Esophagus mucosa (tissue), 1 donor: ENCODE data around the gene HOXA9. TPM values are rescaled to one million over a fixed set of nuclear protein-coding genes. Genes with fewer than 3 reads are reported as not detected.

Experiments used
- ATAC-seq: fragments of 200-7000 bp; cut with Tn5 transposase; one replicate; pipeline ENCODE4 v1.9.1; 2020
- total RNA-seq: library from RNA; stranded (reverse); gene quantifications from one replicate; pipeline ENCODE4 v1.2.4, GENCODE V29; 2023
- donor health status: DM: yes; HTN: yes; CAD: no.

Gene HOXA9
- total RNA-seq, 1 donor from 2014 or later, result 1.7 TPM

DNA sequence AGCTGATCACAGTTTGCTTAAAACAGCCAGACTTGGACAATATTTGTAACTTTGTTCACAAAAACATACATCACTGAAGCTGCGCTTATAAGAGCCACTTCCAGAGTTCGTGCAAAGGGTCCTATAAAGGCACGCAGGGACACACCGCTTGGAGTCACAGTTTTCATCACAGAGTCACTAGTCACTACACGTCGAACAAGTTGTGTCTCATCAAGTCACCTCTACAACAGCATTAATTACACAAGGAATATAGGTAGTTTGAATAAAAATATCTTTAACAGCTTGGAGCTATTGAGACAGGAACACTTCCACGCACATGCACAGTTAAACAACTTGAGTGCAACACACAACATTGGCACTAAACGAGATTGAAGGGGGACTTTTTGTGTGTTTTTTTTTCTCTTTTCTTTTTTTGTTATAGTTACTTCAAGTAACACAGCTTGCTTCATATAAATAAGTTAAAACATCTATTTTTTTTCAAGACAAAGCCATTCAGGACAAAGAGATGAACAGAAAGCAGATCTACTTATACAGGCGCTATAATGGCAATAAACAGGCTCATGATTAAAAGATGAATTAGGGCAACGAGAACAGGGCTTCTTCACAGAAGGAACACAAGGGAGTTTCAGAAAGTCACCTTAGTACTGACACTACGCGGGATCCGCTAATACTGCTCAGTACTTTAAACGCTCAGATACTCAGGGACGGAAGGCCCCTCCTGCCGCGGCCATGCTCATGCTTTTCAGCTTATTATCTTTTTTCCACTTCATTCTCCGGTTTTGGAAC, 24.0 kb downstream of the HOXA9 start:
- ATAC-seq, result no peak

- no peak for ATAC-seq
These were observed 25.0 kb downstream of the HOXA9 start for GRCh38 chr7:27140126-27140857.

DNA sequence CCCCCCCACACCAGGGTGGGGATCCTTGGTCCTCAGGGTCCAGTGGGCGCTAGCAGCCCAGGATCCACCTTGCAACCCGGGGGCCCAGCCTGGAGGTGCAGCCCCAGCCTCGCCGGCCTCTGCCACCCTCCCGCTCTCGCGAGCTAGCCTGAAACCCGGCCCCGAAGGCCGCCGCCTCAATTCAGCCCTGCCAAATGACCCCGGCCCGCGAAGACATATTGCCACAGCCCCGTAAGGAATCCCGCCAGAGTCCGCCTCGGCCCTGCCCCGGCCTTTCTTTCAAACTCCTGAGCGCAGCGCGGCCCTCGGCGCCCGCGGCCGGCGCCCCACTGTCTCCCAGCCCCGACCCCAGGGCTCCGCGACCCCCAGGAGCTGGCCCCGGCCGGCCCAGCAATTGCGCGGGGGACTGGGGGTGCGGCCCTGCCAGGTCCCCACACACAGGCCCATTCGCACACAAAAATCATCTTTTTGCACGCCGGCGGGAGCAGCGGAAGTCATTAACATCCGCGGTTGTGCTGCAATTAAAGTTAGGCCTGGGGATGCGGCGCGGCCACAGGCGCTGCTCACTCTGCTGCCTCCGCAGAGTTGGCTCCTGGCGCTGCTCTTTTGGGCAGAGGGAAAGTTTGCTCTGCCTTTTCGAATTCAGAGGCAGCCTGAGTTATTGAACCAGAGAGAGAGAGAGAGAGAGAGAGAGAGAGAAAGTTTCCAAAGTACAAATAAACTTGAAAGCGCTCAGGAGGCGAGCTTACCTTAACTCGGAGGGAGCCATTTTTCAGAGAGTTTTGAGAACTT, 25.8 kb downstream of the HOXA9 start:
- ATAC-seq, result no peak

DNA sequence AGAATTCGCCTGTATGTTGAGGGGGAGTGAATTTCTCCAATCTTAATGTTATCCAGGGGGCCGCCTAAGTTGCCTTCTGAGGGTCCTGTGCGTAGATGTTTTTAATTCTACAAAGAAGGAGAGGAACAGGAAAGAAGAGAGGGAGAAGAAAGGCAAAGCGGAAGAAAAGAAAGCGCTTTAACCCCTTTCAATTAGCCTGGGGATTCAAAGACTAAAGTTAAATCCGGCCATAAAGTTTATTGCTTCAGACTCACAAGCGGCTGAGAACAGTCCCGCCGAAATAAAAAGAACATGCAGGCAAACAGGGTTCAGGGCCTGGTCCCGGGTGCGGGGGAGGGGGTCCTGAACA, 26.4 kb downstream of the HOXA9 start:
- no peak for ATAC-seq

DNA sequence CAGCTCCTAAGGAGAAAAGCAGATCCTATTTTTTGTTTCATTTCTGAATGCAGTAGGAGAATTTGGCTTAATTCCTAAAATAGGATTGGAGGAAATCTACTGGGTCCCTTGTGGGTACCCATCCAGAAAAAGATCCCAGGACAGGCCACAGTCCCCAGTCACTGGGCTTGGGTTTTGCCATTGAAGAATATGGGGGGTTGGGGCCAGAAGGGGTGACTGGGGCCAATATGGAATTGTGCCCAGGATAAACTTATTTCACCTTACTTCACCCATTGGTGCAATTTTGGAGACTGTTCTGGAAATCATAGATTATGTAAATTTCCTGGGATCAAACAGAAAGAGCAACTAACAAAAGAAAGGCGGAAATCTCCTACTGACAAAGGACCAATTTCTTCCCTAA, 26.9 kb downstream of the HOXA9 start:
- no peak for ATAC-seq

DNA sequence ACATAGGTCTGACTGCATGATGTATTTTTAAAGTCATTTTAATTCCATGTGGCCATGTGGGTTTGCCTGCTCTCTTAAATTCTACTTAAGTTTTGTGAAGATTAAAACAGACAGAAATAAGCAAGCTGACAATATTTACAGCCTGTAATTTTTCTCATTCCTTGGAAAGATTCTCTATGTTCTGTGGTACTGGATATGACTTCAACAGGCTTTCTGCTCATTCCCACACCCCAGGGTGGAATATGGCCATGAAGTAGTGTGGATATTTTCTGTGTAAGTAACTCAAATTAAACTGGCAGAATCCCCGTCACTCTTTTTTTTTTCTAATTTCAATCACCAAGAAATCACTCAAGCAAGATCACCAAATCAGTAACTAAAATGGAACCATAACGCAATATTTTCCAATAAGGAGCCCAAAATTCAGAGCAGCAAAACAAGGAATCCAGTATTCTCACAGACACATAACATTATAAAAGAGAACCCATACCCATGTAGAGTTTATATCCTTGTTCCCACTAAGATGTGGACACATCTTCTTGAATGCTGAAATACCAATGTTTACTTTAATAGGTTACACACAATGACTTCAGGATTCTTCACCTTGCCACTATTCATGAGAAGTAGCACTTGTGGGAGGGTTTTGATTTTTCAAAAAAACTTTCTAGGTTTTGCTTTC, 27.6 kb downstream of the HOXA9 start:
- no peak for ATAC-seq

DNA sequence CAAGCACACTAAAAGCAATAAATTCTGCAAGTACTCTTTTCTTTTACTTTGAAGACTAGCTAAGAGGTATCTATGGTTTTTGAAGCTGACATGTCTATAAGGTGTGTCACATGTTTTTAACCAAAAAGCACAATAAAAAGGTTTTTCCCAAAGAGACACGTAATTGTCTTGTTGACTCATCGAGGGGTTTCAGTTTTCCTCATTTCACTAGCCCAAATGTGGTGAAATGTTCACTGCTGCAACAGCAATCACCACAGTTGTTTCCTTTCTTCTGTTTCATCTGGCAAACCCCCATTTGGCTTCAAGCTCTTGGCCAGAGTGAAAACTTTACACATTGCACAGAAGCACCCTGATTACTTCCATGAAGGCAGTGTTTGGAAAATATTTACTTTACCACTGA, 30.9 kb downstream of the HOXA9 start:
- no peak for ATAC-seq

GRCh38 chr7:27133409-27134231, 31.7 kb downstream of the HOXA9 start:
- no peak for ATAC-seq

GRCh38 chr7:27132978-27133377, 32.4 kb downstream of the HOXA9 start:
- ATAC-seq, result no peak

GRCh38 chr7:27132214-27132613, 33.1 kb downstream of the HOXA9 start:
- no peak for ATAC-seq

GRCh38 chr7:27131390-27131819, 33.9 kb downstream of the HOXA9 start:
- ATAC-seq, result no peak

GRCh38 chr7:27130540-27131389, 34.6 kb downstream of the HOXA9 start, which contains the start of gene HOXA4:
Gene HOXA4 (minus strand): TSS chr7:27130757. CDS start chr7:27130733, 24 bp downstream.
- peak; percentile 99 for ATAC-seq

DNA sequence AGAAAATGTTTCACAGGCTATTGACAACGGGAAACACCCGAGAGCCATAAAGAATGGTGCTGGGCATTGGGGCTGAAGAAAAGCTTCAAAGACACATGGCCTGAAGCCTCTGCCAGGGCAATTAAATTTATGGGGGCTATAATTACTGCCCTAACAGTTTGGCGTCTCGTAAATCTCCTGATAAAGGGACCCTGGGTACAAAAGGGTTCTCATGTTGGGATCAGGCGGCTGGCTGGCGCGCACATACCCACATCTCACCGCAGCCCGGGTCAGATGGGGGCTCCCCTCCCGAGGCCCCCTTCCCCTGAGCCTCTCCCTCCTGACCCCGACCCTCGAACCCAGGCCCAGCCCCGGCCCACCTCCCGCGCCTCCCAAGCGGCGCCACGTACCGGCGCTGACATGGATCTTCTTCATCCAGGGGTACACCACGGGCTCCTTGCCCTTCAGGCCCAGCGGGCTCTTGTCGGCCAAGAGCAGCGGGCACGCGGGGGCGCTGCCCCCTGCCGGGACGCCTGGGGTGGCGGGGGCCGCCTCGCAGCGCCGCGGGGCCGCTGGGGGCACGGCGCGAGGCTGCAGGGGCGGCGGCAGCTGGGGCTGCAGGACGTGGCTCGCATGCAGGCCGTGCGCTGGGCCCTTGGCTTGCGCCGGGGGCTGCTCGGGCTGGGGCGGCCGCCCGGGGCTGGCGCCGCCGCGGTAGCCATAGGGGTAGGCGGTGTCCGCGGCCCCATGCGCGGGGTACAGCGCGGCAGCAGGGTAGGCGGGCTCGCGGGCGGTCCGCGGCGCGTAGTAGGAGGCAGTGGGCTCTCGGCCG, 35.4 kb downstream of the HOXA9 start:
- ATAC-seq, result peak; percentile 45

DNA sequence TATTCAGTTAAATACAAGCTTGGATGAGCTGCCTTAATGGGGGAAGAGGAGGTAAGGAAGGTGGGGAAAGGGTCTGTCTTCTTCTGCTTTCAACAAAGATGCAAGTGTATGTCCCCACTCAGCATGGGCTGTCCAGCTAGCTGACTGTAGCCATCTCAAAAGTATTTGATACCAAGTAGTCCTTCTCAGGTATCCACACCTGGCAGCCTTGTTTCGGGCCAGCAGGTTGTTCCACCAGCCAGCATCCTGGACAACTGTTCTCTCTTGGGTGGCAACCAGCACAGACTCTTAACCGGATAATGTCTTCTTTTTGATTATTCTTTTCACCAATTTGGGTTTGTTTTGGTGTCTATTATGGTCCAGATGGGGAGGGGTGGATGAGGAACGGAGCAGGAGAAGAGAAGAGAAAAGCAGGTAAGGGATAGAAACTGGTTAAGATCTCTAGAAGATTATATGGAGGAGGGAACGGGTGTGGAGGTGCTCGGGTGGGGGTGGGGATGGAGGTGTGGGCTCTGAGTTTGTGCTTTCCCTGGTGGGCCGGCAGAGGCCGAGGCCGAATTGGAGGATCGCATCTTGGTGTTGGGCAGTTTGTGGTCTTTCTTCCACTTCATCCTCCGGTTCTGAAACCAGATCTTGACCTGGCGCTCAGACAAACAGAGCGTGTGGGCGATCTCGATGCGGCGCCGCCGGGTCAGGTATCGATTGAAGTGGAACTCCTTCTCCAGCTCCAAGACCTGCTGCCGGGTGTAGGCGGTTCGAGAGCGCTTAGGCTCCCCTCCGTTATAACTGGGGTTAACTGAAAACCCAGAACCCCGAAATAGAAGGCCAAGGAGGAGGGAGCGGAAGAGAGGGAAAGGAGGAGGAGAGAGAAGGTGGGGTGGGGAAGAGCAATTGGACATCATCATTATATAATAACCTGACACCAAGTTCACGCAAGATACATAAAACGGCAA, 36.3 kb downstream of the HOXA9 start:
- ATAC-seq, result no peak

DNA sequence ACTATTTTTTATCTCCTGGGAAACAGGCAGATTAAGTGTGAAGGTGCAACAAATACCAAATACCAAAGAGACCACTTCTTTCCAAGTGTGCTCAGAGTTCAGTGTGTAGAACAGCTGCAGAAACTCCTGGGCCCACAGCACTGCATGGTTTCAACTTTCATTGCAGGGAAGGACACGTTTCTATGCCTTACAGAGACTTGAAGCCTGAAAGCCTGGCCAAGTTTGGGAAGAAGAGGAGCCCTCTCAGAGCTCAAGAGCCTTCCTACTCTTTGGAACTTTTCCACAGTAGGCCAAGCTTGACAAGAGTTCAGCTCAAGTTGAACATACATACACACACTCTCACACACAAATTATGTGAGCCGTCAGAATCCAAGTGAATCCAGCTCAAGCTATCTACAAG, 37.3 kb downstream of the HOXA9 start:
- ATAC-seq, result no peak

- ATAC-seq, result no peak
These were observed 38.6 kb downstream of the HOXA9 start for GRCh38 chr7:27126596-27127327.

- no peak for ATAC-seq
These were observed 39.3 kb downstream of the HOXA9 start for GRCh38 chr7:27125986-27126394.
